ENCODE data around the gene CYTH1. TPM values are rescaled to one million over a fixed set of nuclear protein-coding genes. Genes with fewer than 3 reads are reported as not detected.

Gene CYTH1
- total and polyA plus RNA-seq, 10 of the 15 experiments (the other 5 are each of a cell fraction or from before 2014, with no cell fraction given): 6.6 to 188 (median 145) TPM

DNA sequence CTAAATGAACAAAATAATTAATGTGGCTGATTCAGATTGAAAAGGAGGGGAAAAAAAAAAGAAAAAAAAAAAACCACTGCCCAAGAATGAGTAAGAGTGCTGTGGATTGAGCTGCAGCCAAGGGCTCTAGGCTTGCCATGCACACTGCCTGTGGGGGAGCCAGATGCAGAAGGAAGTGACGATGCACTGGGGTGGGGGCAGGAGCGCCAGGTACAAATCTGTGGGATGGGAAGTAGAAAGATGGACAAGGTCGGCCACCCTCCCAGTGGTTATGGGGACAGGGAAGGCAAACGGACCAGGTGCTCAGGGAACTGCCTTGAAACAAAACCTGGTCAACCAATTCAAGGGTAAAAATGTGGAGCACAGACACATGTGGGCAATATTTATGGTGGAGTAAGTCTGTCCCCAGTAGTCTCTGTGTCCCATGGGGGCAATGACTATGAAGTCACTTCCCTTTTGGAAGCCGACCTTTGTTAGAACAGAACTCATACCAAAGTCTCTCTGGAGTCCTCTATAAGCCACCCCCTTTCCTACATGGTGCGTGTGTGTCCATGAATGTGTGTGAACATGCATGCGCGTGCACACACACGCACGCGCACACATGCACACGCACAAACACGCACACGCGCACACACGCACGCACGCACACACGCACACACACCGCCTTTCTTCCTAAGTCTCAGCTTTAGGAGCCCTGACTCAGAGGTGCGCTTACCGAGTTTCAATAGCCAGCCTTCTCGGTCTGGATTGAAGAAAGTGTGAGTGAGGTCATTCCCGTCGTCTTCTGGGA is 84.3 kb downstream of the CYTH1 start (continued):
- TF ChIP-seq ZNF24 (IDR thresholded peaks at IDR 0.05) (no peak), POLR2AphosphoS2 (IDR thresholded peaks at IDR 0.05; ENCODE audit: low read depth, low read length) (0 out of 2 replicates have a peak, but pooled peaks have one; percentile 45), KDM1A (IDR thresholded peaks at IDR 0.05; ENCODE audit: borderline replicate concordance) (no peak), CBX3 (IDR thresholded peaks at IDR 0.05; ENCODE audit: borderline replicate concordance, low read depth) (no peak), ZNF622 (IDR thresholded peaks at IDR 0.05) (no peak), FOXK2 (IDR thresholded peaks at IDR 0.05) (no peak), POU2F2 (IDR thresholded peaks at IDR 0.05; ENCODE audit: borderline replicate concordance, low read depth, low read length) (0 out of 3 replicates have a peak, but pooled peaks have one; percentile 8), POLR2A (IDR thresholded peaks at IDR 0.05; ENCODE audit: low read depth, low read length) (peak; percentile 66), PAX8 (IDR thresholded peaks at IDR 0.05) (no peak), TCF3 (IDR thresholded peaks at IDR 0.05; ENCODE audit: borderline replicate concordance, insufficient read depth, low read depth, low read length) (peak; percentile 87), BRCA1 (IDR thresholded peaks at IDR 0.05; ENCODE audit: low read depth, low read length) (no peak), HCFC1 (IDR thresholded peaks at IDR 0.05; ENCODE audit: low read length) (no peak), HDAC2 (IDR thresholded peaks at IDR 0.05) (no peak), HDAC6 (IDR thresholded peaks at IDR 0.05; ENCODE audit: unreplicated experiment) (no peak)
- TF ChIP-seq, protein P1, sequence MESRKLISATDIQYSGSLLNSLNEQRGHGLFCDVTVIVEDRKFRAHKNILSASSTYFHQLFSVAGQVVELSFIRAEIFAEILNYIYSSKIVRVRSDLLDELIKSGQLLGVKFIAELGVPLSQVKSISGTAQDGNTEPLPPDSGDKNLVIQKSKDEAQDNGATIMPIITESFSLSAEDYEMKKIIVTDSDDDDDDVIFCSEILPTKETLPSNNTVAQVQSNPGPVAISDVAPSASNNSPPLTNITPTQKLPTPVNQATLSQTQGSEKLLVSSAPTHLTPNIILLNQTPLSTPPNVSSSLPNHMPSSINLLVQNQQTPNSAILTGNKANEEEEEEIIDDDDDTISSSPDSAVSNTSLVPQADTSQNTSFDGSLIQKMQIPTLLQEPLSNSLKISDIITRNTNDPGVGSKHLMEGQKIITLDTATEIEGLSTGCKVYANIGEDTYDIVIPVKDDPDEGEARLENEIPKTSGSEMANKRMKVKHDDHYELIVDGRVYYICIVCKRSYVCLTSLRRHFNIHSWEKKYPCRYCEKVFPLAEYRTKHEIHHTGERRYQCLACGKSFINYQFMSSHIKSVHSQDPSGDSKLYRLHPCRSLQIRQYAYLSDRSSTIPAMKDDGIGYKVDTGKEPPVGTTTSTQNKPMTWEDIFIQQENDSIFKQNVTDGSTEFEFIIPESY (IDR thresholded peaks at IDR 0.05): no peak
- TF ChIP-seq, protein P2, sequence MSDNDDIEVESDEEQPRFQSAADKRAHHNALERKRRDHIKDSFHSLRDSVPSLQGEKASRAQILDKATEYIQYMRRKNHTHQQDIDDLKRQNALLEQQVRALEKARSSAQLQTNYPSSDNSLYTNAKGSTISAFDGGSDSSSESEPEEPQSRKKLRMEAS (IDR thresholded peaks at IDR 0.05; ENCODE audit: low read depth, low read length): no peak
- TF ChIP-seq, protein P3, sequence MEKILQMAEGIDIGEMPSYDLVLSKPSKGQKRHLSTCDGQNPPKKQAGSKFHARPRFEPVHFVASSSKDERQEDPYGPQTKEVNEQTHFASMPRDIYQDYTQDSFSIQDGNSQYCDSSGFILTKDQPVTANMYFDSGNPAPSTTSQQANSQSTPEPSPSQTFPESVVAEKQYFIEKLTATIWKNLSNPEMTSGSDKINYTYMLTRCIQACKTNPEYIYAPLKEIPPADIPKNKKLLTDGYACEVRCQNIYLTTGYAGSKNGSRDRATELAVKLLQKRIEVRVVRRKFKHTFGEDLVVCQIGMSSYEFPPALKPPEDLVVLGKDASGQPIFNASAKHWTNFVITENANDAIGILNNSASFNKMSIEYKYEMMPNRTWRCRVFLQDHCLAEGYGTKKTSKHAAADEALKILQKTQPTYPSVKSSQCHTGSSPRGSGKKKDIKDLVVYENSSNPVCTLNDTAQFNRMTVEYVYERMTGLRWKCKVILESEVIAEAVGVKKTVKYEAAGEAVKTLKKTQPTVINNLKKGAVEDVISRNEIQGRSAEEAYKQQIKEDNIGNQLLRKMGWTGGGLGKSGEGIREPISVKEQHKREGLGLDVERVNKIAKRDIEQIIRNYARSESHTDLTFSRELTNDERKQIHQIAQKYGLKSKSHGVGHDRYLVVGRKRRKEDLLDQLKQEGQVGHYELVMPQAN (conservative IDR thresholded peaks at IDR 0.05): no peak
- TF ChIP-seq, protein P4, sequence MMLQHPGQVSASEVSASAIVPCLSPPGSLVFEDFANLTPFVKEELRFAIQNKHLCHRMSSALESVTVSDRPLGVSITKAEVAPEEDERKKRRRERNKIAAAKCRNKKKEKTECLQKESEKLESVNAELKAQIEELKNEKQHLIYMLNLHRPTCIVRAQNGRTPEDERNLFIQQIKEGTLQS (IDR thresholded peaks at IDR 0.05; ENCODE audit: borderline replicate concordance, extremely low read depth, low read depth, low read length): no peak
- TF ChIP-seq, protein P5, sequence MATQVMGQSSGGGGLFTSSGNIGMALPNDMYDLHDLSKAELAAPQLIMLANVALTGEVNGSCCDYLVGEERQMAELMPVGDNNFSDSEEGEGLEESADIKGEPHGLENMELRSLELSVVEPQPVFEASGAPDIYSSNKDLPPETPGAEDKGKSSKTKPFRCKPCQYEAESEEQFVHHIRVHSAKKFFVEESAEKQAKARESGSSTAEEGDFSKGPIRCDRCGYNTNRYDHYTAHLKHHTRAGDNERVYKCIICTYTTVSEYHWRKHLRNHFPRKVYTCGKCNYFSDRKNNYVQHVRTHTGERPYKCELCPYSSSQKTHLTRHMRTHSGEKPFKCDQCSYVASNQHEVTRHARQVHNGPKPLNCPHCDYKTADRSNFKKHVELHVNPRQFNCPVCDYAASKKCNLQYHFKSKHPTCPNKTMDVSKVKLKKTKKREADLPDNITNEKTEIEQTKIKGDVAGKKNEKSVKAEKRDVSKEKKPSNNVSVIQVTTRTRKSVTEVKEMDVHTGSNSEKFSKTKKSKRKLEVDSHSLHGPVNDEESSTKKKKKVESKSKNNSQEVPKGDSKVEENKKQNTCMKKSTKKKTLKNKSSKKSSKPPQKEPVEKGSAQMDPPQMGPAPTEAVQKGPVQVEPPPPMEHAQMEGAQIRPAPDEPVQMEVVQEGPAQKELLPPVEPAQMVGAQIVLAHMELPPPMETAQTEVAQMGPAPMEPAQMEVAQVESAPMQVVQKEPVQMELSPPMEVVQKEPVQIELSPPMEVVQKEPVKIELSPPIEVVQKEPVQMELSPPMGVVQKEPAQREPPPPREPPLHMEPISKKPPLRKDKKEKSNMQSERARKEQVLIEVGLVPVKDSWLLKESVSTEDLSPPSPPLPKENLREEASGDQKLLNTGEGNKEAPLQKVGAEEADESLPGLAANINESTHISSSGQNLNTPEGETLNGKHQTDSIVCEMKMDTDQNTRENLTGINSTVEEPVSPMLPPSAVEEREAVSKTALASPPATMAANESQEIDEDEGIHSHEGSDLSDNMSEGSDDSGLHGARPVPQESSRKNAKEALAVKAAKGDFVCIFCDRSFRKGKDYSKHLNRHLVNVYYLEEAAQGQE (IDR thresholded peaks at IDR 0.05; ENCODE audit: low read depth, low read length): no peak

Measured in GM12878 (cell line).